ENCODE results near the gene ZBTB1.
"Not testable (repeated sequence)": the region's sequence is repeated elsewhere in the genome, so short reads cannot be mapped to it uniquely, and the experiment has no call there.

Gene ZBTB1

DNA sequence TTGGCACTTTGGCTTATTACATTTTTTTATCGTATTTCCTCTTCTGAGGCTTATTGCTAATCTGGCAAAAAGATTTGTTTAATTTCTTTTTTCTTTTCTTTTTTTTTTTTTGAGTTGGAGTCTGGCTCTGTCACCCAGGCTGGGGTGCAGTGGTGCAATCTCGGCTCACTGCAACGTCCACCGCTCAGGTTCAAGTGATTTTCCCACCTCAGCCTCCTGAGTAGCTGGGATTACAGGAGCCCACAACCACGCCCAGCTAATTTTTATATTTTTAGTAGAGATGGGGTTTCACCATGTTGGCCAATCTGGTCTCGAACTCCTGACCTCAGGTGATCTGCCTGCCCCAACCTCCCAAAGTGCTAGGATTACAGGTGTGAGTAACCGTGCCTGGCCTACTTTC is 65.1 kb downstream of the ZBTB1 start:
- not testable (repeated sequence) for DNase-seq (ENCODE audit: low spot score)

DNA sequence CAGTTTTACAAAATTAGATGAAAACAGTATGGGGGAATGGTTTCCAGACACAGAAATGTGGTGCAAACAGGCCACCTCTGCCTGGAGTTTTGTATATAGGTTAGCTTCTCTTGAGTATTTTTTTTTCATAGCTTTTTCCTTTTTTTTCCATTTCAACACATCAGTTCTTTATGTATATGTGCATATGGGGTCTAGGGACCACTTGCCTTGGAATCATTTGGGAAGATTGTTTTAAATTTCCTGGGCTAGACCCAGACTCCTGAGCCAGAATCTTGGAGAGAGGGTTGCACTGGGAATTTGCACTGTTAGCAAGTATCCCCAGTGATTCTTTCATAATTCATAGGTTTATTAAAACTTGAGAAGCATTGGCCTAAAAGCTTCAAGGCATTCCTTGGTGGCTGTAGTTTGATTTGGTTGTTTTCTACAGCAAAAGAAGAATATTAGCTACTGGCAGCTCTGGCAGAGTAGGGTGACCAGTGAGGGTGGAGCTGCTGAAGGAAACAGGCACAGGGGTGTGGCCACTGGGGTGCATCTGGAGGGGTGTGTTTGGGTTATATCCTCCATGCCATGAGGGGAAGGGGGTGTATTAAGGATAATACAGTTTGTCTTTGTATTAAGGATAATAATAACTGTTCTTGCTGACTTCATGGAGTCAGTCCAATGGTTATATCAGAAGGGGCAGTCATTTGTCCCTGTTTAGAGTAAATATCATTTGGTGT is 68.0 kb downstream of the ZBTB1 start:
- no peak for DNase-seq (ENCODE audit: low spot score)

DNA sequence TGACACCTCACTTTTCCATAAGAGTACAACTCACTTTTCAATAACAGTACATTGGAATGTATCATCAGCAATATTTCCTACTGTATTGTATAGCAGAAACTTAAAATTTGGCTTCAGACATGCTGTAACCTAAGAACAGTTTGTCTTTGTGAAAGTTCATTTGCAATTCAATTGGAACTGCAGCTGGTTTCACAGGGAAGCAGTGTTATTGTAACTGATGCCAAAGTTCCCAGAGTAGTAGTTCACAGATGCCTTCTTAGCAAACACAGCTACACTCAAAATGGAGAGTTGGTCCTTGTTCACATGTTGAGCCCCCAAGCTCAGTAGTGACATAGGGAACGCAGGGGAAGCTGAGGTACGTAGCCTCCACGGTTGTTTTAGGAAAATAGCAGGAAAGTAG is 68.5 kb downstream of the ZBTB1 start:
- no peak for DNase-seq (ENCODE audit: low spot score)

Data from left forelimb (tissue), 1 donor.